Activated T-helper 17 cell treated with anti-CD3 and anti-CD28 coated beads, Interleukin-2, amount 50 U/mL, for 72 hours (primary cell): ENCODE results near the gene CENPM. TPM values are rescaled to one million over a fixed set of nuclear protein-coding genes. Genes with fewer than 3 reads are reported as not detected.

Source experiments
- ATAC-seq: fragments of 150-1000 bp; cut with Tn5 transposase; replicated peaks from 2 replicates; pipeline ENCODE4 v1.10.0; 2021; ENCODE audit warnings: mild to moderate bottlenecking, moderate library complexity
- H3K27ac Mint-ChIP-seq: one replicate; pipeline ENCODE4 v1.8.0; 2022; ENCODE audit warnings: mixed read lengths
- H3K27me3 Mint-ChIP-seq: one replicate; pipeline ENCODE4 v1.8.0; 2022; ENCODE audit warnings: mixed read lengths
- H3K36me3 Mint-ChIP-seq: one replicate; pipeline ENCODE4 v1.8.0; 2022; ENCODE audit warnings: low read depth, mild to moderate bottlenecking, mixed read lengths
- H3K4me1 Mint-ChIP-seq: one replicate; pipeline ENCODE4 v1.8.0; 2022; ENCODE audit warnings: mixed read lengths
- H3K4me3 Mint-ChIP-seq: one replicate; pipeline ENCODE4 v1.8.0; 2022; ENCODE audit warnings: mild to moderate bottlenecking, mixed read lengths
- H3K9me3 Mint-ChIP-seq: one replicate; pipeline ENCODE4 v1.8.0; 2022; ENCODE audit warnings: mixed read lengths
- total RNA-seq, 2 donors: library from RNA; stranded (reverse); gene quantifications; one replicate each; pipeline ENCODE4 v1.2.3, GENCODE V29; 2022

CENPM gene
- total RNA-seq, 2 donors from 2014 or later, result 62.3 to 90.5 TPM

- Mint-ChIP-seq H3K27ac (no peak overlapping the region), H3K9me3 (no peaks in the 10 kb centered on the region), H3K36me3 (peaks cover 100% of the 10 kb centered on the region), H3K27me3 (no peaks in the 10 kb centered on the region), H3K4me3 (no peak overlapping the region), H3K4me1 (peaks cover 4% of the 10 kb centered on the region)
- no peak for ATAC-seq
Measured at GRCh38 chr22:41891407-41891806, 55.5 kb downstream of the CENPM start.

Other genes with a start within 250 kb of the CENPM start
- gene MEI1, start 247.6 kb downstream of the CENPM start, total RNA-seq, result 10 to 100 TPM; 39.8 to 40.1 TPM
- gene CCDC134, start 146.5 kb downstream of the CENPM start, total RNA-seq, result 10 to 100 TPM; 21.6 to 22.3 TPM
- 100 to 1,000 TPM; 126 to 162 TPM for gene SREBF2, start 114.0 kb downstream of the CENPM start, total RNA-seq
- 1 to 10 TPM in 1 of 2 donors, not detected in 1; 2.8 TPM for gene SHISA8, start 32.1 kb downstream of the CENPM start, total RNA-seq
- 1 to 10 TPM; 2.7 to 7.7 TPM for gene TNFRSF13C, start 20.3 kb downstream of the CENPM start, total RNA-seq
- 1 to 10 TPM; 2.1 to 4.1 TPM for gene SEPTIN3, start 22.3 kb upstream of the CENPM start, total RNA-seq
- gene WBP2NL, start 51.6 kb upstream of the CENPM start, total RNA-seq, result 1 to 10 TPM in 1 of 2 donors, under 1 TPM in 1; 0.50 to 2.1 TPM
- 10 to 100 TPM; 30.7 to 34.8 TPM for gene NAGA, start 123.7 kb upstream of the CENPM start, total RNA-seq
- 1 to 10 TPM; 2.5 to 3.4 TPM for gene PHETA2, start 127.1 kb upstream of the CENPM start, total RNA-seq
- gene SMDT1, start 132.5 kb upstream of the CENPM start, total RNA-seq, result 10 to 100 TPM; 34.7 to 66.2 TPM
- gene NDUFA6, start 143.6 kb upstream of the CENPM start, total RNA-seq, result 10 to 100 TPM; 59.1 to 81.7 TPM
- 1 to 10 TPM; 5.5 to 6.3 TPM for gene CYP2D6, start 183.7 kb upstream of the CENPM start, total RNA-seq